Activated CD8-positive, alpha-beta memory T cell treated with anti-CD3 and anti-CD28 coated beads, Interleukin-2, amount 50 U/mL, for 24 hours (primary cell): ENCODE measurements around the gene FAIM2.
"Not testable (repeated sequence)": the region's sequence is repeated elsewhere in the genome, so short reads cannot be mapped to it uniquely, and the experiment has no call there.

Experiments used
- DNase-seq: peaks from one replicate; pipeline ENCODE4 v3.0.0-alpha.2; 2020; ENCODE audit errors: extremely low read depth

FAIM2 gene

DNA sequence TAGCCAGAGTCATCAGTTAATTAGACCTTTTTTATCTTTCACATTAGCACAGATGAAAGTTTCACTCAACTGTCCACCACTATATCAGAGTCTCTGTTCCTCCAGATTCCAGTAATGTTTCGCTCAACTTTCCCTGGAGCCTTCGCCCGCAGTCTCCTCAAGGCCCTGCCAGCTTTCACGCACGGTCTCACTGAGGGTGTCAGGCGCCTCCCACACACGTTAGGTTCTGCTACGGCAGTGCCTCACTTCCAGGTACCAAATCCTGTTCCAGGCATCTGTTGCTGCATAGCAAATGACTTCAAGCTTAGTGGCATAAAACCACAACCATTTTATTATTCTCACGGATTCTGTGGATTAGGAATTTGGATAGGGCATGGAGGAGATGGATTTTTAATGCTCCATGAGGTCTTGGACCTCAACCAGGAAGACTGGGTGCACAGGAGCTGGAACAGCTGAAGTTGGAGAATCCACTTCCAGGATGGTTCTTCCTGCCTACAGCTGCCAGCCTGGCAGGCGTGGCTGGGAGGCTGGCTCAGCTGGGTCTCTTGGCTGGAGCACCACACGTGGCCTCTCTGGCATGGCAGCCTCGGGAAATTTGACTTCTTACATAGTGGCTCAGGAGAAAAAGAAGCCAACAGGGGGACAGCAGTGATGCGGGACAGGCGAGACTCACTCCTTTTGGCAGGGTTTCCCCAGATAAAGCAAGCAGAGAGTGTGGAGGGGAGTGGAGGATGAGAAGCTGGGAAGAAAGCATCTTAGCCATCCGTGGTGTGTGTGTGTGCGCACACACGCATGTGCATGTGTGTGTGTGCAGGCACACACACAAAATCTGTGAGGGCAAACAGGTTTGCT lies 39.5 kb downstream of the FAIM2 start:
- DNase-seq = no peak

GRCh38 chr12:49860921-49861320 lies 42.8 kb downstream of the FAIM2 start:
- not testable (repeated sequence) for DNase-seq

- not testable (repeated sequence) for DNase-seq
Measured at GRCh38 chr12:49855890-49856289, 47.8 kb downstream of the FAIM2 start.

DNA sequence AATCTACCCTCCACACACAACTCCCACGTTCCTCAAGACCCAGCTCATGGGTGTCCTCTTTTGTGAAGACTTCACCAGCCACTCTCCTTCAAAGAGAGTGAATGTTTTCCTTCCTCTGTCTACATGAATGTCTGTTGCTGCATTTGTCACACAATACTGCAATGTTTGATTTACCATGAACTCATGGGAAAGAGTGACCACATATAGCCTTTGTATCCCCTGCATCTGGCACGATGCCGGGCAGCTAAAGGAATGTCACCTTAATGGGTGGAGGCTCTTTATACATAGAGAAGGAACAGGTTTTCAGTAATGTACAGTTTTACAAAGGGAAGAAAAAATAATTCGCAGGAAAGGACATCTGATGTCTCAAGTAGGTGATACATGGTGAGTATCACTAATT lies 48.7 kb downstream of the FAIM2 start:
- DNase-seq = no peak

DNA sequence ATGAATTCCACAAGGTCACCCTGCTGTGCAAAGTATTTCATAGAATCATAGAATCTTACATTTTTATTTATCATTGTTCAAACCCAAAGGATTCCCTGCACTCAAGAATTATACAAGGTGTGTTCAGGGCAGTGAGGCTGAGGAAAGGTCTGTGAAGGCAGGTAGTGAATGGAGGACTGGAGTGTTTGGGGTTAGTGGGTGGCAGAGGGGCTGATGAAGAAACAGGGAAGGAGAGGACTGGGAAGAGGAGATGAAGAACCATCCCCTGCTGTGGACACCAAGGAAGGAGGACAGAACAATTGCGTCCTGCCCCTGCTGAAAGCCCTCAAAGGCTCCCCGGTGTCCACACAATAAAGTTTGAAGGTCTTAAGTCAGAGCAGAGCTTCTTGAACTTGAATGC lies 50.0 kb downstream of the FAIM2 start:
- no peak for DNase-seq

DNA sequence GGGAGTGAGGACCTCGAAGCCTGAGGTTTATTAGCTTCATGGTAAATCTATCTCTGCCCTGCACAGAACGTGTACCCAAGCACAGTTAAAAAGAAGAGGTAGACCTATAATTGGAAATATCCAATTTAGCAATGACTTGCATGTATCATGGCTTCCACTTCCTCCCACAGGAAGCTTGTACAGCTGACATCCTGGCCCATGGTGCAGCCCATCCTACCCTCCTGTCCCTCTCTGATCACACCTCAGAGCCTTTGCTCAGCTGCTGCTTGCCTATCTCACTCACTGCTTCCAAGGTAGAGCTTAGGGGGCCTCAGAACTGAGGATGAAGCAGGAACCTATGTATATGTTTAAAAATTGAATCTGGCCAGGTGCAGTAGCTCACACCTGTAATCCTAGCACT lies 56.5 kb downstream of the FAIM2 start:
- no peak for DNase-seq

- no peak for DNase-seq
Measured at GRCh38 chr12:49846032-49846431, 57.7 kb downstream of the FAIM2 start.

- no peak for DNase-seq
Measured at GRCh38 chr12:49843876-49844437, 59.7 kb downstream of the FAIM2 start.

GRCh38 chr12:49843411-49843810 lies 60.3 kb downstream of the FAIM2 start:
- DNase-seq = no peak

DNA sequence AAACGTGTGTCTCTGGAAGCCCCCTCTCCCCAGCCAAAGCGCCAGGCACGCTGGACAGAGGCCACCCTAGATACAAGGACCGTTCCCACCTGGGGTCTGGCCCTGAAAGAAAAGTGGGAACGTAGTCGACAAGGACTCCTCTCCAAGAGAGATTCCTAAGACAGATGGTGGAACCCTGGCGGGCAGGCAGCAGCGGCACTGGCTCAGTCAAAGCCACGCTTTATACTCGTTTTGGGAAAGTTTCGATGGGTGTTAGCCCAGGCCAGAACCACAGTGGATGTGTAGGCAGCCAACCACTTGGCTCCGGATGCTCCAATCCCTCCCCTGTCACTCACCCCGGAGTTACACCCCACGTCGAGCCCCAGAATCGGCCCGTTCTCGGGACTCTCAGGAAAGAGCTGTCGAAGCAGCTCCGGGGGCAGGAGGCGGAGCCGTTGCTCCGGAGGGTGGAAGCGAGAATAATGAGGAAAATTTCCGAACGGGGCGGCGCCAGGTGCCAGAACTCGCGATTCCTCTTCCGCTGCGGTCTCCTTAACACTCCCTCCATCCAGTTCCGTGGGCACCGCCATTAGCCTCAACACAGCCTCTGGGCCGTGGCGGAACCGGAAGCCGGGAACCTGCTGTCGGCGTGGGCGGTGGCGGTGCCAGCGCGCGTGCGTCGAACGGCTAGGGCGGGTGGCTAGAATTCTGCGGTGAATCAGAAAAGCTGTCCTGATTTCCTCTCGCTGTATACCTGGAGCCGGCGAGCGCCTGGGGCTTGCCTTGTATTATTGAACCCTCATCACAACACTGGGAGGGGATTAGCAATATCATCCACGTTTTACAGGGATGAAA lies 61.0 kb downstream of the FAIM2 start, which contains the start of gene BCDIN3D:
BCDIN3D (minus strand) TSS at position 588 of the 834 bp plus-strand sequence; CDS start at position 569, 19 bp downstream.
- peak; percentile 87 for DNase-seq

GRCh38 chr12:49838973-49839633 lies 64.6 kb downstream of the FAIM2 start:
- DNase-seq = no peak

- DNase-seq = no peak
Measured at GRCh38 chr12:49832836-49833421, 70.8 kb downstream of the FAIM2 start.

- no peak for DNase-seq
Measured at GRCh38 chr12:49831717-49832116, 72.0 kb downstream of the FAIM2 start.

DNA sequence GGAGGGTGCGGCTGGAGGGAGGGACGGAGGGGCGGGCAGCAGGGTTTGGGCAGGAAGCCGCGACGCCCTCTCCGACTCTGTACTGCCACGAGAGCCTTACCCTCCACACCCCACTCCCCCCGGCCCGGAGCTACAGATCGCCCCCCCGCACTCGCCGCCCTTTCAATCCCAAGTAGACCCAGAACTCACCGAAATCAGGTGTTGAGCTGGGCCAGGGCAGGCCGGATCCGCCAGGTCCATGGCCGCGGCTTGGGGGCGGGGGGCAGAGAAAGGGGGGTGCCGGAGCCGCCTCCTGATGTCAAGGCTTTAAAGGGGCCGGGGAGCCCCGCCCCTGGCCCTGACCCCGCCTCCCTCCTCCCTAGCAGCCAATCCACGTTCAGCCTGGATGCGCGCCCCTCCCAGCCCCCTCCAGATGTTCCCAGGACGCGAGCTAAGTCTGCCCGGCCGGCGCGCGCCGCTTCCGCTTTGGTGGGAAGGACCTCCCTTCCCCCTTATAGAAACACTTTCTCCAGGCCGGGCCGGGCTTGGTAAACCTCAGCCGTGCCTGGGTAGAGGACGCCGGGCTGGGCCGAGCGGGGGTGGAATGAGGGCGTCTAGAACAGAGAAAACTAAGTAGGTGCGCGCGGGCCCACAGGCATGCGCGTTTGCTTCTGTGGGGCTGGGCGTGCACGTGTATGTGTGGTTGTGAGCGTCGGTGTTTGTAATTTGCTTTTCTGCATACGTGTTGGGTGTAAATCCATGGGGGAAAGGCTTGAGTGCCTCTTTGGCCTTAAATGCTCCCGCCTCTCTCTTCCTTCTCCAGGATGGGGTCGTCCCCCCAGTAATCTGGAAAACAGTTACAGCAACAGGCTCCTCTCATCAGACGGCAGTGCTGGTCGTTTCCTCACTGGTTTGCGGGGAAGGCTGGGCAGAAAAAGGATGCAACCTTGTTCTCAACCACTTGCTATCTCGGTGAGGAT lies 75.3 kb downstream of the FAIM2 start, which contains the start of gene NCKAP5L:
NCKAP5L (minus strand) TSS at position 281 of the 959 bp plus-strand sequence. CDS start 24,369 bp downstream, outside the sequence.
- peak; percentile 81 for DNase-seq

DNA sequence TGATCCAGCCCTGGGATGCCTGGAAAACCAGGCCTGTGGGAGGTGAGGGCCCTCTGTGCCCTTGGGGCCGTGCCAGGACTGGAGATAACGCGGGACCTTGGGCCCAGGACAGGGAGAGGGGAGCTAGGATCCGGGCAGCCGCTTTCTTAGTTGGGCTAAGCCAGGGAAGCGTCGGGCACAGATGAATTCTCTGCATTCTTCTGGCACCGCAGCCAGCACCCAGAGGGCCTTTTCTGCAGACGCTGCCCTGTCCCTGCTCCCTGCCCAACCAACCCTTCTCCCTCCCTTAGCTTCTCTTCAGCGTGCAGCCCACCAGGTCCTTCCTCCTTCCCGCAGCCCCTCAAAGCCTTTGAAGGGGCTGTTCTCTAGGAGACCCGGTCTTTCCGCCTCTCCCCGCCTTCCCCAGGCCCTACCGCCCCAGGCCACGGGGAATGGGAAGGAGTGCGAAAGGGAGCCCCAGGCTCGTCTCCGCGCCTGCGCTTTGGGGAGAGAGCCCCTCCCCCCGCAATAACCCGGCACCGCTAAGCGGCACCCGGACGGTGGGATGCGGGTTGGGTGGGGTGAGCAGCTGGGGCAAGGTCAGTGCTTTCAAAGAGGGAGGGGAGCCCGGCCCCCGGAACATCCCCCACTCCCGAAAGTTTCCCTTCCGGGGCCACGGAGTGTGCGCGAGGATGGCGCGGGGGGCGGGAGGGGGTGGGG lies 76.2 kb downstream of the FAIM2 start:
- no peak for DNase-seq

GRCh38 chr12:49827051-49827400 lies 76.7 kb downstream of the FAIM2 start:
- no peak for DNase-seq

- DNase-seq = no peak
Measured at GRCh38 chr12:49825971-49826421, 77.7 kb downstream of the FAIM2 start.

GRCh38 chr12:49825360-49825970 lies 78.2 kb downstream of the FAIM2 start:
- no peak for DNase-seq

- no peak for DNase-seq
Measured at GRCh38 chr12:49824895-49825294, 78.8 kb downstream of the FAIM2 start.
